Measurements from ENCODE around the gene RRP1B. TPM values are rescaled to one million over a fixed set of nuclear protein-coding genes. Genes with fewer than 3 reads are reported as not detected.

RRP1B gene
- total and polyA plus RNA-seq, 5 donors from 2014 or later: 26.2 to 37.7 (median 28.7) TPM

DNA sequence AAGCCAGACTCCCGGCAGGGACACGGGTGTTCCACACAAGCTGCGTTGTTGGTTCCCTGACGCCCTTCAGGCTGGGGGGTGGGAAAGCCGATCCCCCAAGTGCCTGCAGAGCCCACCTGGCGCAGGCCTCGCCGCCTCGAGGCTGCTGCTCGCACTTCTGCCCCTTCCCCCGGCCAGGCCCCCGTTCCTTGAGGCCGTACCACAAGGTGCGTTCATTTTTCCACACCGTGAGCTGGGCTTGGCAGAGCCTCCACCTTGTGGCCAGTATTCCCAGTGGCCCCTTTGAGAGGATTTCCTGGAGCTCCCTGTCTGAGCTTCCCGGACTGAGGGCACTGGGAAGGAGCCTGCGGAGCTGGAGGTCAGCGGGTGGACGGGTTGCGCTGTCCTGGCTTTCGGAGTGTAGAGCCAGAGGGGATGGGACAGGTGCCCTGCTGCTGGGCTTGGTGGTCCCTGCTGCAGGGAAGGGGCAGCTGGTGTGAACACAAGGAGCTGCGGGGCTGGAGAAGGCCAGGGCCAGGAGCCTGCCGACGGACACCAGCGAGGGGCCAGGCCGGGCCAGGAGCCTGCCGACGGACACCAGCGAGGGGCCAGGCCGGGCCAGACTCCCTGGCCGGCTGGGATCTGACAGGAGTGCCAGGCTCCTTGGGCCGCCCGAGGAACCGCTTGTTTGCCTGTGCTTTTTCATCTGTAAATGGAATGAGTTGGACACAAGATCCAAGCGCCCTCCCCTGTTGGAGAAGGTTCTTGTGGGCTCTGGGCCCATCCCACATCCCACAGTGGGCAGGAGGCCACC lies 78.0 kb downstream of the RRP1B start:
- H3K27me3 ChIP-seq (ENCODE audit: control insufficient read depth, insufficient read depth, low read length): no peaks in the 10 kb centered on the region
- Mint-ChIP-seq H3K4me1 (peaks cover 0 to 17% (median 8%) of the 10 kb centered on the region in 4 donors), H3K27ac (no peak overlapping the region), H3K9me3 (no peaks in the 10 kb centered on the region), H3K36me3 (peaks cover 3% of the 10 kb centered on the region), H3K4me3 (no peak overlapping the region), H3K27me3 (no peaks in the 10 kb centered on the region)
- no peak for ATAC-seq (ENCODE audit: low read depth in 2 of 2)
- H3K27ac ChIP-seq (ENCODE audit: insufficient read depth, low read length, poor library complexity, severe bottlenecking): no peak overlapping the region
- H3K36me3 ChIP-seq (ENCODE audit: control insufficient read depth, insufficient read depth, low read length): no peaks in the 10 kb centered on the region
- H3K4me1 ChIP-seq (ENCODE audit: control insufficient read depth, insufficient read depth, low read length, poor library complexity, severe bottlenecking): peaks cover 14% of the 10 kb centered on the region
- no peak overlapping the region for H3K4me3 ChIP-seq (ENCODE audit: low read depth, low read length)
- no peak for DNase-seq
- H3K9me3 ChIP-seq (ENCODE audit: control insufficient read depth in 2 of 2, low read length in 2 of 2): no peaks in the 10 kb centered on the region

DNA sequence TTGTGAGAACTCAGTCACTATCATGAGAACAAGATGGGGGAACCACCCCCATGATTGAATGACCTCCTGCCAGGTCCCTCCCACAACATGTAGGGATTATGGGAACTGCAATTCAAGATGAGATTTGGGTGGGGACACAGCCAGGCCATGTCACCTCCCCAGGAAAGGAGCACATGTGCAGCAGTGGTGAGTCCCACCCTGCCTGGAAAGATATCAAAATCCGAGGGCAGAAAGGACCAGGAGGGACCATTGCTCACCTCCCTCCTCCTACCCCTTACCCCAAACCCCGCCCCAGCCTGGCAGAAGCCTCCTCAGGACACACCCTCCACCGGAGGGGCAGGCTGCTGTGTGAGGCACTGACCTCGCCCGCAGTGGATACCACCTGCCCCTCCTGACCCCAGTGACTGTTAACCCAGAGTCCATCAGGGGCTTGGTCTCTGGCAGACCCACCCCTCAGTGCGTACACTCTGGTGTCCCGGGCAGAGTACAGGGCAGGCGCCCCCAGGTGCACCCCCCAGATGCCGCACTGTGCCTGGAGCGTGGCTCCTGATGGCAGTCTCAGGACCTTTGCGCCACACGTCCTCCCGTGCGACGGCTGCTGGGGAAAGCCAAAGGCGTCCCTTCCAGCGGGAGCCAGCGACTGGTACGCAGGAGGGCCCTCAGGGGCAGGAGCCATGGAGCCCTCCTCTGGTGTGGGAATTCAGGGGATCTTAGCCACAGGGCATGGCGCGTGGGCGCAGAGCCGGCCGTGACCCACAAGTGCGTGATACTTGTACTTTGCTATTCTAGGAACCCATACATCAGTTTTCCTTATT lies 80.5 kb downstream of the RRP1B start:
- no peaks in the 10 kb centered on the region for H3K9me3 Mint-ChIP-seq
- H3K27ac ChIP-seq (ENCODE audit: insufficient read depth, low read length, poor library complexity, severe bottlenecking): no peak overlapping the region
- H3K36me3 Mint-ChIP-seq: peaks cover 3% of the 10 kb centered on the region
- H3K4me1 ChIP-seq (ENCODE audit: control insufficient read depth, insufficient read depth, low read length, poor library complexity, severe bottlenecking): no peaks in the 10 kb centered on the region
- H3K9me3 ChIP-seq (ENCODE audit: control insufficient read depth in 2 of 2, low read length in 2 of 2): no peaks in the 10 kb centered on the region
- H3K4me3 ChIP-seq (ENCODE audit: low read depth, low read length): no peak overlapping the region
- no peak overlapping the region for H3K27ac Mint-ChIP-seq
- H3K4me3 Mint-ChIP-seq: no peak overlapping the region
- peaks cover 0 to 4% (median 2%) of the 10 kb centered on the region in 4 donors for H3K4me1 Mint-ChIP-seq
- H3K27me3 Mint-ChIP-seq: no peaks in the 10 kb centered on the region
- no peaks in the 10 kb centered on the region for H3K27me3 ChIP-seq (ENCODE audit: control insufficient read depth, insufficient read depth, low read length)
- no peak for ATAC-seq (ENCODE audit: low read depth in 2 of 2)
- no peak for DNase-seq
- H3K36me3 ChIP-seq (ENCODE audit: control insufficient read depth, insufficient read depth, low read length): peaks cover 6% of the 10 kb centered on the region

DNA sequence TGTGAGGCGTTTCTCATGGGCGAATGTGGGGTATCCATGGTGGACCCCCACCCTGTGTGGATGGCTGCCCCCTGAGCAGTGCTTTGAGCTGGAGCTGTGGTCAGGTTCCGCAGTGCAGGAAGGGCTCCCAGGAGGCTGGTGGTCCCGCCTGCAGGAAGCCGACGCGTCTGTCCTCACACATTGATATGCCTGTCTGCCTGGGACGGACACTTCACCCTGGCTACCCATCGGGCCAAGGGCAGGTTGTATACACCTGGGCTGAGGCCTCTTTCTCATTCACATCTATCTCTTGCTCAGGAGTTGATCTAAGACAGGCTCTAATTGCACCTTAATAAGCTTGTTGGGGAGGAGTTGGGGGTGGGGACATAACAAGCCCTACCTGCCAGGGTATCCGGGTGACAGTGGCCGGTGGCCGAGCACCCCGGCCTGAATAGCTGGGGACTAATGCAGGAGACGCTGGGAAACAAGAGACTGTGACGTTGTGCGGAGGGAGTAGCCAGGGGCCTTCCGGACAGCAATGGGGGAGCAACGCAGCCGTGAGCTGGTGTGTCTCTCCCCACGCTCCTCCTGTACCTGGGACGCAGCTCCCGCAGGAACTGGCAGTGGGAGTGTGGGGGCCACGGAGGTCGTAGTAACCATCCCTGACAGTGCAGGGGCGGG lies 81.3 kb downstream of the RRP1B start:
- DNase-seq (peak in 2 of 3 donors; percentile 36 to 59), ATAC-seq (ENCODE audit: low read depth in 2 of 2) (no peak)
- H3K27ac Mint-ChIP-seq: no peak overlapping the region
- H3K4me3 Mint-ChIP-seq: peak overlapping the region in 1 of 4 donors; percentile 33
- Histone ChIP-seq H3K27me3 (ENCODE audit: control insufficient read depth, insufficient read depth, low read length) (no peaks in the 10 kb centered on the region), H3K4me3 (ENCODE audit: low read depth, low read length) (no peak overlapping the region), H3K36me3 (ENCODE audit: control insufficient read depth, insufficient read depth, low read length) (peaks cover 7% of the 10 kb centered on the region), H3K4me1 (ENCODE audit: control insufficient read depth, insufficient read depth, low read length, poor library complexity, severe bottlenecking) (no peaks in the 10 kb centered on the region), H3K9me3 (ENCODE audit: control insufficient read depth in 2 of 2, low read length in 2 of 2) (no peaks in the 10 kb centered on the region), H3K27ac (ENCODE audit: insufficient read depth, low read length, poor library complexity, severe bottlenecking) (no peak overlapping the region)
- H3K9me3 Mint-ChIP-seq: no peaks in the 10 kb centered on the region
- peaks cover 0 to 4% (median 2%) of the 10 kb centered on the region in 4 donors for H3K4me1 Mint-ChIP-seq
- peaks cover 3% of the 10 kb centered on the region for H3K36me3 Mint-ChIP-seq
- H3K27me3 Mint-ChIP-seq: no peaks in the 10 kb centered on the region

DNA sequence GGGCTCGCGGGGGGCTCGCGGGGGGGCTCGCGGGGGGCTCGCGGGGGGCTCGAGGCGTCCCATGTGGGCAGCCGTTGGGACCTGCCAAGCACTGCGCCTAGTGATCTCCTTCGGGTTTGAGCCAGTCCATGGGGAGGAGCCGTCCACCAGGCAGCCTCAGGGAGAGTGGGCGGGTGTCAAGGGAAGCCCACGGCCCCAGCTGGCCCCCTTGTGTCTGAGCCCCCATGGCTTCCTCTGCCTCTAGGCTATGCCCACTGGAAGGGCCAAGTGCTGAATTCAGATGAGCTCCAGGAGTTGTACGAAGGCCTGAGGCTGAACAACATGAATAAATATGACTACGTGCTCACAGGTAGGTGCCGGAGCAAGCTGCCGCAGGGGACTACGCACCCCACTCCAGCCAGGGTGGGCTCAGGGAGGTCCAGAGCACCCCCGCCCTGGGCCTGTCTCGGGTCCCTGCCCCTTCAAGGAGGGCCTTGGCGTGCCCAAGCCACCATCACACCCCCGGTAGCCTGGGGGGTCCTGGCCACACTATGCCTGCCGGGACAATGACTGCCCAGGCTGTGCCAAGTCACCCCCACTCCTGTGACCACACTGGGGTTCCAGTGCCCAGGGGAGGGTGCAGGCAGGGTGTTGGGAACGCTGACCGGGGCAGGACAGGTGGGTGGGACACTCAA lies 82.2 kb downstream of the RRP1B start:
- Histone ChIP-seq H3K4me3 (ENCODE audit: low read depth, low read length) (no peak overlapping the region), H3K36me3 (ENCODE audit: control insufficient read depth, insufficient read depth, low read length) (peaks cover 7% of the 10 kb centered on the region), H3K27ac (ENCODE audit: insufficient read depth, low read length, poor library complexity, severe bottlenecking) (no peak overlapping the region), H3K9me3 (ENCODE audit: control insufficient read depth in 2 of 2, low read length in 2 of 2) (no peaks in the 10 kb centered on the region), H3K27me3 (ENCODE audit: control insufficient read depth, insufficient read depth, low read length) (no peaks in the 10 kb centered on the region), H3K4me1 (ENCODE audit: control insufficient read depth, insufficient read depth, low read length, poor library complexity, severe bottlenecking) (no peaks in the 10 kb centered on the region)
- ATAC-seq (ENCODE audit: low read depth in 2 of 2) (no peak), DNase-seq (no peak)
- Mint-ChIP-seq H3K4me3 (no peak overlapping the region), H3K4me1 (peaks cover 0 to 4% (median 2%) of the 10 kb centered on the region in 4 donors), H3K9me3 (no peaks in the 10 kb centered on the region), H3K36me3 (peaks cover 8% of the 10 kb centered on the region), H3K27ac (no peak overlapping the region), H3K27me3 (no peaks in the 10 kb centered on the region)

DNA sequence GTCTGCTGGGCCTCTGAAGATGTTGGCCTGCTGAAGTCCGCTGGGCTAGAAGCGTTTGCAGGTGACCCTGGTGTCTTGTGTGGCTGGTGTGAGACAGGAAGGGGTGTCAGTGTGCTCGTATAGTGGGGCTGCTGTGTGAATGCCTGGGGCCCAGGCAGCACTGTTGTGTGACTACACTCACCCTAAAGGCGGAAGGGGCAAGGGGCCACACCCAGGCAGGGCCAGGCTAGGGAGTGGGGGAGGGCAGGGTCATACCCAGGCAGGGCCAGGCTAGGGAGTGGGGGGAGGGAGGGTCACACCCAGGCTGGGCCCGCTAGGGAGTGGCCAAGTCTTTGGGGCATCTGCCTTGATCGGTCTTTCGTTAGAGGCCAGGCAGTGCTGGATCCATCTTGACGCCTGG lies 84.6 kb downstream of the RRP1B start:
- DNase-seq (no peak), ATAC-seq (ENCODE audit: low read depth in 2 of 2) (no peak)
- peaks cover 0 to 4% (median 2%) of the 10 kb centered on the region in 4 donors for H3K4me1 Mint-ChIP-seq
- H3K27ac ChIP-seq (ENCODE audit: insufficient read depth, low read length, poor library complexity, severe bottlenecking): no peak overlapping the region
- H3K9me3 ChIP-seq (ENCODE audit: control insufficient read depth in 2 of 2, low read length in 2 of 2): no peaks in the 10 kb centered on the region
- H3K4me1 ChIP-seq (ENCODE audit: control insufficient read depth, insufficient read depth, low read length, poor library complexity, severe bottlenecking): no peaks in the 10 kb centered on the region
- no peaks in the 10 kb centered on the region for H3K27me3 Mint-ChIP-seq
- H3K27me3 ChIP-seq (ENCODE audit: control insufficient read depth, insufficient read depth, low read length): no peaks in the 10 kb centered on the region
- no peaks in the 10 kb centered on the region for H3K9me3 Mint-ChIP-seq
- H3K4me3 Mint-ChIP-seq: no peak overlapping the region
- no peak overlapping the region for H3K4me3 ChIP-seq (ENCODE audit: low read depth, low read length)
- peaks cover 20% of the 10 kb centered on the region for H3K36me3 Mint-ChIP-seq
- peak overlapping the region in 1 of 3 donors; percentile 42 for H3K27ac Mint-ChIP-seq
- H3K36me3 ChIP-seq (ENCODE audit: control insufficient read depth, insufficient read depth, low read length): peaks cover 19% of the 10 kb centered on the region

DNA sequence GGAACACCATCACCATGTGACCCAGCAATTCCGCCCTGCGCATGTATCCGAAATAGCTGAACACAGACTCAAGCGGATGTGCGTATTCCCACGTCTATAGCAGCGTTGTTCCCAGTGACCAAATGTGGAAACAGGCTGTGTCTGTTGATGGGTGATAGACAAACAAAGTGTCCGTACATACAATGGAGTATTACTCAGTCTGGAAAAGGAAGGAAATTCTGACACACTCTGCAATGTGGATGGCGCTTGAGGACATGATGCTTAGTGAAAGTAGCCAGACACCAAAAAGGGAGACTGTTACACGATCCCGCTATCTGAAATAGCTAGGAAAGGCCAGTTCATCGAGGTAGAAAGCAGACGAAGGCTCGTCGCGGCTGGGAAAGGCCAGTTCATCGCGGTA lies 85.4 kb downstream of the RRP1B start:
- no peak overlapping the region for H3K4me3 ChIP-seq (ENCODE audit: low read depth, low read length)
- H3K27ac ChIP-seq (ENCODE audit: insufficient read depth, low read length, poor library complexity, severe bottlenecking): no peak overlapping the region
- DNase-seq (no peak), ATAC-seq (ENCODE audit: low read depth in 2 of 2) (no peak)
- H3K36me3 ChIP-seq (ENCODE audit: control insufficient read depth, insufficient read depth, low read length): peaks cover 21% of the 10 kb centered on the region
- H3K9me3 ChIP-seq (ENCODE audit: control insufficient read depth in 2 of 2, low read length in 2 of 2): no peaks in the 10 kb centered on the region
- Mint-ChIP-seq H3K9me3 (no peaks in the 10 kb centered on the region), H3K4me3 (no peak overlapping the region), H3K27ac (no peak overlapping the region), H3K36me3 (peaks cover 16% of the 10 kb centered on the region), H3K27me3 (no peaks in the 10 kb centered on the region), H3K4me1 (no peaks in the 10 kb centered on the region)
- no peaks in the 10 kb centered on the region for H3K4me1 ChIP-seq (ENCODE audit: control insufficient read depth, insufficient read depth, low read length, poor library complexity, severe bottlenecking)
- H3K27me3 ChIP-seq (ENCODE audit: control insufficient read depth, insufficient read depth, low read length): no peaks in the 10 kb centered on the region
